ENCODE data around the gene TPST2. TPM values are rescaled to one million over a fixed set of nuclear protein-coding genes. Genes with fewer than 3 reads are reported as not detected.

The TPST2 gene
- total RNA-seq, 4 donors from 2014 or later = 27.2 to 40.6 (median 32.5) TPM

- peaks cover 0 to 8% (median 0%) of the 10 kb centered on the region in 3 donors for H3K36me3 ChIP-seq
- TF ChIP-seq CTCF (IDR thresholded peaks at IDR 0.05) = no peak
- H3K4me1 ChIP-seq = peaks cover 0 to 36% (median 9%) of the 10 kb centered on the region in 3 donors
- no peaks in the 10 kb centered on the region for H3K27me3 ChIP-seq
- no peak for DNase-seq
- 57 to 62% methylated on average over 8 of the region's 8 CpGs for WGBS, 2 donors
- no peaks in the 10 kb centered on the region for H3K9me3 ChIP-seq
- no peak overlapping the region for H3K4me3 ChIP-seq
- intact Hi-C loops (cut with DNase I) = no loop called here
- no peak overlapping the region for H3K27ac ChIP-seq
Measured at GRCh38 chr22:26576026-26576680, 13.8 kb downstream of the TPST2 start.

- peaks cover 5 to 34% (median 5%) of the 10 kb centered on the region in 3 donors for H3K4me1 ChIP-seq
- H3K27me3 ChIP-seq = no peaks in the 10 kb centered on the region
- 72 to 85% methylated on average over 7 of the region's 7 CpGs for WGBS, 2 donors
- H3K9me3 ChIP-seq = no peaks in the 10 kb centered on the region
- TF ChIP-seq POLR2A (IDR thresholded peaks at IDR 0.05) (no peak), CTCF (IDR thresholded peaks at IDR 0.05) (no peak)
- H3K36me3 ChIP-seq = peaks cover 0 to 7% (median 0%) of the 10 kb centered on the region in 3 donors
- H3K4me3 ChIP-seq = no peak overlapping the region
- DNase-seq = no peak
- H3K27ac ChIP-seq = peak overlapping the region in 3 of 4 donors; percentile 16 to 67 (median 54)
- intact Hi-C loops (cut with DNase I) = no loop called here
Measured at GRCh38 chr22:26574001-26574723, 15.8 kb downstream of the TPST2 start.

- Histone ChIP-seq H3K27me3 (no peaks in the 10 kb centered on the region), H3K4me3 (no peak overlapping the region), H3K36me3 (peaks cover 0 to 3% (median 0%) of the 10 kb centered on the region in 3 donors), H3K4me1 (peaks cover 5 to 40% (median 7%) of the 10 kb centered on the region in 3 donors), H3K9me3 (no peaks in the 10 kb centered on the region), H3K27ac (peak overlapping the region in 2 of 4 donors; percentile 54 to 67)
- TF ChIP-seq CTCF (IDR thresholded peaks at IDR 0.05) (no peak), POLR2A (IDR thresholded peaks at IDR 0.05) (no peak)
- 59 to 79% methylated on average over 8 to 9 of the region's 10 CpGs for WGBS, 2 donors
- intact Hi-C loops (cut with DNase I) = no loop called here
- no peak for DNase-seq
Measured at GRCh38 chr22:26573026-26573662, 16.8 kb downstream of the TPST2 start.

- H3K9me3 ChIP-seq = no peaks in the 10 kb centered on the region
- intact Hi-C loops (cut with DNase I) = no loop called here
- H3K4me1 ChIP-seq = peaks cover 10 to 62% (median 20%) of the 10 kb centered on the region in 3 donors
- H3K4me3 ChIP-seq = no peak overlapping the region
- WGBS, 2 donors = 85 to 90% methylated on average over 13 of the region's 13 CpGs
- no peak overlapping the region for H3K27ac ChIP-seq
- TF ChIP-seq POLR2A (IDR thresholded peaks at IDR 0.05) = no peak
- TF ChIP-seq CTCF (IDR thresholded peaks at IDR 0.05) = no peak
- no peaks in the 10 kb centered on the region for H3K36me3 ChIP-seq
- no peaks in the 10 kb centered on the region for H3K27me3 ChIP-seq
- no peak for DNase-seq
Measured at GRCh38 chr22:26570864-26571525, 18.9 kb downstream of the TPST2 start.

Measured in esophagus squamous epithelium (tissue), 5 donors.